SH-SY5Y (cell line): ENCODE measurements around the gene OGFOD1.

Experiments
- GATA2 ChIP-seq: IDR thresholded peaks from 2 replicates; pipeline ENCODE4 v1.6.1; 2011; ENCODE audit warnings: mild to moderate bottlenecking, low read depth, low read length
- GATA3 ChIP-seq: IDR thresholded peaks from 2 replicates; pipeline ENCODE4 v1.6.1; 2011; ENCODE audit warnings: low read depth, mild to moderate bottlenecking, low read length, moderate library complexity

DNA sequence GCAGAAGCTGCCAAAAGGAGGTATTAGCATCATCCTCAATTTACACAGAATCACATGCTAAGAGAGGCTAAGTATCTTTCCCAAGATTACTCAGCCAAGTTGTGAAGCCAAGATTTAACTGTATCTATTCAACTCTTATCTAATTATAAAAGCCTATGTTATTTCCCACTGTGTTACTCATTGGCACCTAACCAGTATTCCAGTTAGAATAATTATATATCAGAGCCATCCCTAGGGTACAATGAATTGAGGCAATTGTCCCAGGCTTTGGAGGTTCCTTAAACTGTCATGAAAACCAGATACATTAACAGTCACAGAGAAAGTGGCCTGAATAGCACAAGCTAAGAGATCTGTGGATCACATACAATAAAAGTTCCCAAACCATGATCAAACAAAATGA, 15.1 kb upstream of the OGFOD1 start:
- TF ChIP-seq GATA3 (no peak), GATA2 (no peak)
